Thyroid gland (tissue), 4 donors: ENCODE data around the gene PLCG2.

ENCODE experiments used
- CTCF ChIP-seq, 6 experiments: fragments of 200-600 bp in 3 of 6; fragments of 450-650 bp in 3 of 6; sonication (generic) in 3 of 6; IDR thresholded peaks; one replicate each; pipeline ENCODE4 v1.5.1; 2016 to 2019; ENCODE audit warnings: antibody characterized with exemption in 6 of 6, mild to moderate bottlenecking in 2 of 6, inconsistent platforms in 1 of 6, moderate library complexity in 1 of 6
- POLR2A ChIP-seq, 2 donors: fragments of 450-650 bp; IDR thresholded peaks; one replicate each; pipeline ENCODE4 v1.6.1; 2017; ENCODE audit warnings: antibody characterized with exemption in 2 of 2, mild to moderate bottlenecking in 2 of 2, moderate library complexity in 1 of 2

DNA sequence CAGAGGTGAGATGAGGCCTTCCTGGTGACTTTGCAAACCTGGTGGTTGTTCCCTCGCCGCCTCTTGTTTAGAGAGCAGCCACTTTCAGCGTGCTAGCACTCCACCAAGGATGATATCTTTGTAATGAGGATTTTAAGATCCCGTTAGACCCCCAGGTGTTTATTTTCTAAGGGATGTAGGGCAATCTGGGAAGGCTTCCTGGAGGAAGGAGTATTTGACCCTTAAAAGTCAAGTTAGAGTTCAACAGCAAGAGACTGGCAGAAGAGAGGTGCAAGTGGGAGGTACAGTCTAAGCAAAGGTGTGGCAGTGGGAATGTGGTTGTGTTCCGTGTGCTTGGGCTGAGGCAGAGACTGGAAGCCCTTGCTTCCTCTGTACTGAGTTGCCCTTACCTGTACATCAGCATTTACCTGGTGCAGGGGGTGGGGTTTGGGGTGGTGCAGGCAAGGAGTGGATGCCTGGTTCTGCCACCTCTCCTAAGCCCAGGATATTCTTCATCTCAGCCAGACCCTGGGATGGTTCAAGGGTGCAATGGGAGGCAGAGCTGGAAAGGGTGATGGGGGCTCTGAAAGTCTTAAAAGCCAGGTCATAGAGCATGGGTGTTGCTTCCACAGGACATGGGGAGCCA, 148.6 kb downstream of the PLCG2 start:
- TF ChIP-seq CTCF (IDR thresholded peaks at IDR 0.05) (no peak), POLR2A (IDR thresholded peaks at IDR 0.05) (no peak)
